HG03469 (cell line): ENCODE measurements around the gene KIF26B.

Experiments
- ATAC-seq: cut with Tn5 transposase; IDR thresholded peaks from one replicate; pipeline ENCODE4 v1.9.1; 2021; ENCODE audit warnings: mild to moderate bottlenecking, moderate library complexity, moderate number of reproducible peaks; ENCODE audit not compliant: unreplicated experiment

The KIF26B gene

DNA sequence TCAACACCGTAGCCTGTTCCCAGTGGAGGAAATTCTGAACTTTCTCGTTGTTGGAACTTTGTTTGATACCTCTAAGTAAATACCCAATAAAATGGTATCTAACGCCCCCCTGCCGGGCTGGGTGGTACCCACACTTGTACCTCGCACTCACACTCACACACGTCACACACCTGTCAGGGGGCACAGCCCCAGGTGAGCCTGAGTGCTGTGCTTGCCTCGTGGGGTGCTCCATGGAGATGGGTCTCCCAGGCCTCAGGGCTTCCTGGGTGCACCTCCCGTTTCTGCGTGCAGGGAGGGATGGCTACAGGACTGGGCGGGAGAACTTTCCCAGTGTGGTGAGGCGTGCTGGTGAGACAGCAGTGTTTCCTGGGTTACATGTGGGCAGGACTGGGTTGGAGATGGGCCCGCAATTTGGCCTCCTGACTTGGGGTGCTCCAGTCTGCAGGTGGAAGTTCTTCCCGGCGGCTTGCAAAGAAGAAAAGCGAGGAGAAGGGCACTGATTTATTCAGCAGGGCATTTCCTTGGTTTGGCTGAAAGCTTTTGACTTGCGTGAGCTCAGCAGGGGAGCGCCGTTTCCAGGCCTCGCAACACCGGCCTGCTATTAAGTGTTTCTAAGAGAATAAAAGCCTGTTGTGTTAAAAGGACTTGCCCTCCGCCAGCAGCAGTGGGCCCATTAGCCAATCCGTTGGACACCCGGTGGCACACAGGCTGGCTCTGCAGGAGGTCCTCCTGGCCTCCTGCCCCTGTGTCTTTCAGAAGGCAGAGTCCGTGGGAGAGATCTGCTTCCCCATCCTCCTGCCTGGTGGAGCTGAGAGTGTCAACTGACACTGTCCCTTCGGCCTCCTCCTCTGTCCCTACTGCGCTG, 79.7 kb downstream of the KIF26B start:
- ATAC-seq: no peak

DNA sequence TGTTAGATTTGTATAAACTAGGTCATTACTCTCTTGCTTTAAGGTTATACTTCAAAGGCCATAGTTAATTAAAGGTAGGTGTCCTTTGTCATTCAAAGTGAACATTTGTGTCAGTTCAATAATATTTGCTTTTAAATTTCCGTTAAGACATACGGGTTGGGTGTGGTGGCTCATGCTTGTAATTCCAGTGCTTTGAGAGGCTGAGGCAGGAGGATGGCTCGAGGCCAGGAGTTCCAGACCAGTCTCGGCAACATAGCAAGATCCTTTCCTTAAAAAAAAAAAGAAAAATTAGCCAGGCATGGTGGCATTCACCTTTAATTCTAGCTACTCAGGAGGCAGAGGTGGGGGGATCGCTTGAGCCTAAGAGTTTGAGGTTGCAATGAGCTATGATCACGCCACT, 80.4 kb downstream of the KIF26B start:
- ATAC-seq: no peak

- ATAC-seq: no peak
These were observed 85.9 kb downstream of the KIF26B start for GRCh38 chr1:245240648-245241165.

GRCh38 chr1:245241526-245242130, 86.8 kb downstream of the KIF26B start:
- ATAC-seq: no peak

- no peak for ATAC-seq
These were observed 88.2 kb downstream of the KIF26B start for GRCh38 chr1:245242989-245243388.

GRCh38 chr1:245245021-245245667, 90.4 kb downstream of the KIF26B start:
- no peak for ATAC-seq

DNA sequence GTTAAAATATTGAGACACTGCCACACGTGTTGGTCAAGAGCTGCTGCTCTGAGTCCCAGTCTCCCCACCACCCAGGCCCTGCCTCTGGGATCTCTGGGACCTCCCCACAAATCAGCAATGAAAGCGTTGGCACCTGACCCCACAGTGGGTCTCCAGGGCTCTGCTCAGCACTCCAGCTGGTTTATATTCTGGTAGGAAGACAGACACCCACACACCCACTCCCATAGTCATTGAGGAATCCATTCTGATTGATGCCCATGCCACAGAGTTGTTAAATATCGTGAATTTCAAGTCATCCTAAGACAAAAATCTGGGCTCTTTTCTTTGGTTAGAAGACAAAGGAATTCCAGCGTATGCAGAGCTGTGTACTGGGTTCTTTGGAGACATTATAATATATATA, 91.6 kb downstream of the KIF26B start:
- no peak for ATAC-seq

GRCh38 chr1:245247356-245247755, 92.6 kb downstream of the KIF26B start:
- ATAC-seq: no peak

DNA sequence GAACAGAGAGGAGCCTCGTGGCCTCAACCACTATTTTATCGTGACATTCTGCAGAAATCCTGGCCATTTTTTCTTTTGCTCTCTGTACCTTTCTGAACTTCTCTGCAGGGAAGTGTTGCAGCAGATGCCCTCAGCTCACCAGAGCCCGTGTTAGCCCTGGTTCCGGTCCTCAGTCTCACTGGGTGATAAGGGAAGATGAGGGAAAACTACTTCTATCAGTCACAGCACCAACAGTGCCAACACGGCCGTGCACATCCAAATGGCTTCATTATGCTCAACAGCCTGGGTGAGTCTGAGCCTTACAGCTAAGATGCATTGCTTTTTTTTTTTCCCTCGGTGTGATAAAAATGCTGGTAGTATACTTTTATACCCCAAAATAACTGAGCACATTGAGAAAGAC, 93.0 kb downstream of the KIF26B start:
- ATAC-seq: no peak

DNA sequence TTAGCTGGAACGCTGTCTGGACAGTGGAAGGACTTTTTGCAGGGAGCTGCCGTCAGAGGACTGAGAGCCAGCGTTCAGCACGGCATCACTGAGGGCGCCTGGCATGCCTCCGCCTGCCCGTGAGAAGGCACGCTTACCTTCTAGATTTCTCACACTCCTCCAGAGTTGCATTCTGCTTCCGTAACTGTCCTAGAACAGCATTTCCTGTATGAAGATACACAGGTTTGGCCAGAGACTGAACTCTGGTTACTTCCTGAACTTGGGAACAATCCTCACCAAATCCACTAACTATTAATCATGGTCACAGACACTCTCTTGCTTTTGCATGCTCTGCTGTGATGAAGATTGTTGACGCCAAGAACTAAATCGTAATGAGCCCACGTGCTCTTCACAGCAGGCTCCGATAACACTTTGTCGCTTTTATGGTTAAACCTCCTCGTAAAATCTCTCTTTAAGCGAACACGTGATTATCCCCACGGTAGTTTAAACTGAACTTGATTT, 93.5 kb downstream of the KIF26B start:
- no peak for ATAC-seq

DNA sequence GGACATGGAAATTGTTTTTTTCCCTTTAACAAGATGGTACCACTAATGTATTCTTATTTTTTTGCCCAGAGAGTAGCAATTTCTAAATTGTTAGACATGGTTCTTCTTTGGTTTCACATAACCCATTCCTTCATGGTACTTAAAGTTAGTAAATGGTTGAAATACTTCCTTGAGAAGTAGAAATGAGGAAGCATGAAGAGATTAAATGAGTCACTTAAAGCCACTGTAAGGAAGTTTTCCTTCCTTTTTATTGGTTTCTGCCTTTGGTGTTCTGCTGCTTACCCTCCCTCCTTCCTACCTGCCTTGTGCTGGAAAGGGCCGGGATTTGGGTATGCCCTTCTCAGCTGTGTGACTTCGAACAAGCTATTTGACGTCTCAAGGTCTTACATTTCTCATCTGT, 101.0 kb downstream of the KIF26B start:
- ATAC-seq: no peak

GRCh38 chr1:245256528-245256927, 101.7 kb downstream of the KIF26B start:
- ATAC-seq: no peak

GRCh38 chr1:245258271-245258920, 103.6 kb downstream of the KIF26B start:
- ATAC-seq: no peak

DNA sequence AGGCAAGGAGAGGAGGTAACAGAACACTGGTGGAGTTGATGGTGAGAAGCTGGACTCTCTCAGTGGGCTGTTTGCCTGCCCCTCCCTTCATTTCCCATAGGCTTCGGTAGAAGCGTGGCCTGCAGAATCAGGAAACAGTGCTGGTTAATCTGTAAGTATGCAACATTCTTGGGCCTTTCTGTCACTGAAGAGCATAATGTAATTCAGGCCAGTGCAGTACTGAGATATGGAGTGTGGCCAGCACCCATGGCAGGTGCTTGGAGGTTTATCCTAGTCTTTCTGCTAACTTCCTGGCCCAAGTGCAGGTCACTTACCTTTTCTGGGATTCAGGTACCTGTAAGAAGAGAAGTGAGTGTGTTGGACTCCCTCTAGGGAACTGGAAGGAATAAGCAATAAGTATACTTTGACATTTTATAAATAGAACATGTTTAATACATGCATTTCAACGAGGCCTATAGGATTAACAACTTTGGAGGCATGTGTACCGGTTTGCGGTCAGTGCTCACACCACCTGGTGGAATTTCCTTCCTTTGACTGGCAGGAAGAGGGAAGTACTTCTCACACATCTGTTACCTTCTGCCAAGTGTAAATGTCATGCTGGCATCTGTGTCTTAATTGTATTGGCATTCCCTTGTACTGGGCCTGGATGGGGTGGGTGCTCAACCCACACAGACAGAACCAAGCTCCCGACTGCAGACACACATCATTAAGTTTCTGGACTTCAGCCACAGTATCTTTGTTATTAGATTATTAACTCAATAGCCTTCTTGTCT, 105.5 kb downstream of the KIF26B start:
- no peak for ATAC-seq

DNA sequence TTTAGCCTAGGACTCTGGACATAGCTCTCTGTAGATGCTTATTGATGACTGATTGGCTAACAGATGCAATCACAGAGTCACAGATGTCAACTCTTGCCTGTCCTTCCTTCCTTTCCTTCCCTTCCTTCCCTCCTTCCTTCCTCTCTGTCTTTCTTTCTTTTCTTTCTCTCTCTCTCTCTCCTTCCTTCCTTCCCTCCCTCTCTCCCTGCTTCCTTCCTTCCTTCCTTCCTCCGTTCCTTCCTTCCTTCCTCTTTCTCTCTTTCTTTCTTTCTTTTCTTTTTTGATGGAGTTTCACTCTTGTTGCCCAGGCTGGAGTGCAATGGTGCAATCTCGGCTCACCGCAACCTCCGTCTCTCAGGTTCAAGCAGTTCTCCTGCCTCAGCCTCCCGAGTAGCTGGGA, 106.1 kb downstream of the KIF26B start:
- no peak for ATAC-seq

GRCh38 chr1:245261786-245262185, 107.0 kb downstream of the KIF26B start:
- ATAC-seq: no peak

GRCh38 chr1:245263529-245264095, 108.8 kb downstream of the KIF26B start:
- ATAC-seq: no peak

- no peak for ATAC-seq
These were observed 109.4 kb downstream of the KIF26B start for GRCh38 chr1:245264226-245264625.

DNA sequence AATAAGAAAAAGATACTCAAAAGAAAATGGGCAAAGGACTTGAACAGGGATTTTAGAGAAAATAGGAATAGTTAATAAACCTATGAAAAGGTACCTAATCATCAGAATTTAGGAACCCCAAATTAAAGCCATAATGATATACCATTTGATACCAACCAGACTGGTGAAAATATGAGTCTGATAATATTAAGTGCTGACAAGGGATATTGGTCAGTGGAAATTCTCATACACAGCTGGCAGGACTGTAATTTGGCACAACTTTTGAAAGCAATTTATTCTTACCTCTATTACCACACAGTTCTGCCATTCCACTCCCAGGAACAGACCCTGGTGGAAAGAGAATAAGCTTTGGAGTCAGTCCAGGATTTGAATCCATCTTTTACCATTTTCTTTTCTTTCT, 111.3 kb downstream of the KIF26B start:
- no peak for ATAC-seq

DNA sequence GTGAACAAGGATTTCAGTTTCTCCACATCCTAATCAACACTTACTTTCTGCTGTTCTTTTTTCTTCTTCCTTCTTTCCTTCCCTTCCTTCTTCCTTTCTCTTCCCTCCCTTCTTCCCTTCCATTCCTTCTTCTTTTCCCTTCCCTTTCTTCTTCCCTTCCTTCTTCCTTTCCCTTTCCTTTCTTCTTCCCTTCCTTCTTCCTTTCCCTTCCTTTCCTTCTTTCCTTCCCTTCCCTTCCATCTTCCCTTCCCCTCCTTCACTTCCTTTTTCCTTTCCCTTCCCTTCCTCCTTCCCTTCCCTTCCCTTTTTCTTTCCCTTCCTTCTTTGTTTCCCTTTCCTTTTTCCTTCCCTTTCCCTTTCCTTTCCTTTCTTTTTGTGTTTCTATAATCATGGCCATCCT, 115.3 kb downstream of the KIF26B start:
- no peak for ATAC-seq
